ENCODE measurements around the gene UBE2E2. TPM values are rescaled to one million over a fixed set of nuclear protein-coding genes. Genes with fewer than 3 reads are reported as not detected.

The UBE2E2 gene
- total RNA-seq, 4 donors from 2014 or later: 26.5 to 44.0 (median 37.0) TPM

- TF ChIP-seq POLR2A (IDR thresholded peaks at IDR 0.05) (no peak), CTCF (IDR thresholded peaks at IDR 0.05) (no peak)
- no peaks in the 10 kb centered on the region for H3K36me3 ChIP-seq
- intact Hi-C loops (cut with DNase I): no loop called here
- no peak overlapping the region for H3K27ac ChIP-seq
- DNase-seq: no peak
- peaks cover 0 to 30% (median 3%) of the 10 kb centered on the region in 3 donors for H3K4me1 ChIP-seq
- H3K27me3 ChIP-seq: no peaks in the 10 kb centered on the region
- 83 to 87% methylated on average over 10 of the region's 10 CpGs for WGBS, 2 donors
- H3K9me3 ChIP-seq: no peaks in the 10 kb centered on the region
- H3K4me3 ChIP-seq: no peak overlapping the region
Measured at GRCh38 chr3:23201154-23201838, 1.8 kb upstream of the UBE2E2 start.

DNA sequence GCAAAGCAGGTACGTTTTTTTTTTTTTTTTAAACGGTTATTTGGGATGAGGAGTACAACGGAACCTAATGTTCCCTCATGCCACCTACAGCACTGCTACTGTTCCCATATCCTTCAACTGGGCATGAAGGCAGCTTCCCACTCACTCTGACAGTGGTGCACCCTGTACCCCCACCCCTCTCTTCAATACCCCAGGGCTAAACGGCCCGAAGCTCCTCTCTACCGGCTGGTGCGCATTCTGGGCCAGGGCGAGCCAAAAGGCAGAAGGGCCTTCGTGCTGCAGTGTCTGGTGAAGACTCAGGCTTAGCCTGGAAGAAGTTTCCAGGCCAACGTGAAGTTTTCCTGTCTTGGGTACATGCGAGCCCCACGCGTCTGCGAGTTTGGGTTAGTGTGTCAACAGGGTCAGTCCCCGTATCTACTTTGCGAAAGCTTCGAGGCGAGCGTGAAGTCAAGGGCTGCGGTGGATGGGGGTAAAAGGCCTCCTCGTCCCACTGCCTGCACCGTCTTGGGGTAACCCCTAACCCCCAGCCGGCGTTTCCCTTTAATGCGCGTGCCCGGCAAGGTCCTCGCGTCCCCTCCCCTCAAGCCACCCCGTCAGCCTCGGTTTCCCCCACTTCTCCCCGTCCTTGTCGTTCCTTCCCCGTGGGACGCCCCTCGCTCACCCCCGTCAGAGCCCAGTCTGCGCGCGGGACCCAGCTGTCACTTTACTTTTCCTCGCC lies 765 bp upstream of the UBE2E2 start:
- Histone ChIP-seq H3K27ac (peak overlapping the region; percentile 79 to 91 (median 86)), H3K27me3 (no peaks in the 10 kb centered on the region), H3K4me3 (peak overlapping the region; percentile 87 to 98 (median 94)), H3K4me1 (peaks cover 0 to 30% (median 3%) of the 10 kb centered on the region in 3 donors), H3K9me3 (no peaks in the 10 kb centered on the region), H3K36me3 (no peaks in the 10 kb centered on the region)
- intact Hi-C loops (cut with DNase I): no loop called here
- 9 to 13% methylated on average over 22 to 24 of the region's 41 CpGs for WGBS, 2 donors
- no peak for DNase-seq
- TF ChIP-seq CTCF (IDR thresholded peaks at IDR 0.05): no peak
- no peak for TF ChIP-seq POLR2A (IDR thresholded peaks at IDR 0.05)

- 1 to 2% methylated on average over 18 to 19 of the region's 19 CpGs for WGBS, 2 donors
- H3K36me3 ChIP-seq: no peaks in the 10 kb centered on the region
- peaks cover 0 to 30% (median 3%) of the 10 kb centered on the region in 3 donors for H3K4me1 ChIP-seq
- TF ChIP-seq CTCF (IDR thresholded peaks at IDR 0.05) (no peak), POLR2A (IDR thresholded peaks at IDR 0.05) (no peak)
- H3K4me3 ChIP-seq: peak overlapping the region; percentile 87 to 98 (median 94)
- peak overlapping the region; percentile 79 to 91 (median 89) for H3K27ac ChIP-seq
- H3K27me3 ChIP-seq: no peaks in the 10 kb centered on the region
- H3K9me3 ChIP-seq: no peaks in the 10 kb centered on the region
- intact Hi-C loops (cut with DNase I): no loop called here
- DNase-seq: no peak
Measured at GRCh38 chr3:23203708-23204330, 692 bp downstream of the UBE2E2 start.

DNA sequence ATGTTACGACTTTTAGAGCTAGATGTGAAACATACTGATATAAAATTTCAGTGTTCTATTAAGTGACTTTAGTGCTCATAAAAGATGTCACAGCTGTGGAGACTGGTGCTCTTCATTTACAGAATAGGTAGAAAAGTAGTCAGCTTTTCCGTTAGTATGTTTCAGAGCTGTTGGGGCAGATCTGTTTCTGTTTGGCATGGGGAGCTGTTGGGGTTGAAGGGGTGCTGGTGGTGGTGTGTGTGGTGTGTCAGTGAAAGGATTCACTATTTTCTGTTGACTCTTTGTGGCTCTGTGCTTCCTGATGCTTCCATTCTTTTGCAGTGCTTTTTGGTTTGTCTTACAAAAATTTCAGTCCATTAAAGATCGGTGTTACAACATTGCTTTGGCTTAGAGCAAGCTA lies 3.2 kb downstream of the UBE2E2 start:
- Histone ChIP-seq H3K4me1 (peaks cover 0 to 30% (median 3%) of the 10 kb centered on the region in 3 donors), H3K27me3 (no peaks in the 10 kb centered on the region), H3K27ac (no peak overlapping the region), H3K9me3 (no peaks in the 10 kb centered on the region), H3K4me3 (no peak overlapping the region), H3K36me3 (no peaks in the 10 kb centered on the region)
- no peak for DNase-seq
- no peak for TF ChIP-seq CTCF (IDR thresholded peaks at IDR 0.05)
- TF ChIP-seq POLR2A (IDR thresholded peaks at IDR 0.05): no peak
- intact Hi-C loops (cut with DNase I): no loop called here
- 85 to 88% methylated on average over 3 of the region's 3 CpGs for WGBS, 2 donors

DNA sequence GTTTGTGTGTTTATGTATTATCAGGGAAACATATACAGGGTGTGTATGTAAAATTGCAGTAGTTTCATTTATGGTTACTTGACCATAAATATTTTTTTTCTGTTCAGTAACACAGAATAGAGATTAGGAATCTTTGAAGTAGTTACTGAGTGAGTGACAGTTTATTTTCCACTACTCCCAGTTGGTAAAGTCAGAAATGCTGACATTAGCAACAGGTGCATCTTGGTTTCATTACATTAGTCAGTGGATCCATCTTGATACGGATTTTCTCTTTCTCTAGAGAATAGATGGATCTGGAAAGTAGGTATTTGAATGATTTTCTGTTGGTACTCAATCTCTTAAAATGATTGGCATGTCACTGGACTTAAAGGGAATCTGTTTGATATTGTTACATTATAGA lies 6.0 kb downstream of the UBE2E2 start:
- Histone ChIP-seq H3K27me3 (no peaks in the 10 kb centered on the region), H3K9me3 (no peaks in the 10 kb centered on the region), H3K4me3 (no peak overlapping the region), H3K4me1 (peaks cover 0 to 18% (median 3%) of the 10 kb centered on the region in 3 donors), H3K36me3 (no peaks in the 10 kb centered on the region), H3K27ac (no peak overlapping the region)
- TF ChIP-seq CTCF (IDR thresholded peaks at IDR 0.05) (no peak), POLR2A (IDR thresholded peaks at IDR 0.05) (no peak)
- no peak for DNase-seq
- intact Hi-C loops (cut with DNase I): no loop called here
- WGBS, 2 donors: 0% methylated on average over 1 of the region's 1 CpG

All from esophagus squamous epithelium (tissue), 5 donors.